GM21825 (cell line): ENCODE results near the gene HMOX2.

ENCODE experiments used
- ATAC-seq: cut with Tn5 transposase; IDR thresholded peaks from one replicate; pipeline ENCODE4 v1.9.1; 2021; ENCODE audit warnings: mild to moderate bottlenecking, moderate library complexity; ENCODE audit not compliant: unreplicated experiment

HMOX2 gene

DNA sequence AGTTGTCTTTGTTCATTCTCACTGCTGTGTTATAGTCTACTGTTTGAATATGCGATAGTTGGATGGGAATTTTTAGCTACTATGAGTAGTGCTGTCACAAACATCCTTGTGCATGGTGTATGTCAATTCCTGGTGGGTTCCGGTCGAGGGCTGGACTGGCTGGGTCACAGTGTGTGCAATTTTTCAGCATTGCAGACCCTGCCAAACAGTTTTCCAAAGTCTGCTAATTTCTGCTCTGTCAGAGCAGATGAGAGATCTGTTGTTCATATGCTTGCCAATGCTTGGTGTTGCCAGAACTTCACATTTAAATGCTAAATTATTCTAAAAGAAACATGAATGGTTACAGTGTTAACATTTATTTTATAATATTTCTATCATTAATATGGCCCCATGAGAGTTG is 76.3 kb downstream of the HMOX2 start:
- ATAC-seq: no peak

DNA sequence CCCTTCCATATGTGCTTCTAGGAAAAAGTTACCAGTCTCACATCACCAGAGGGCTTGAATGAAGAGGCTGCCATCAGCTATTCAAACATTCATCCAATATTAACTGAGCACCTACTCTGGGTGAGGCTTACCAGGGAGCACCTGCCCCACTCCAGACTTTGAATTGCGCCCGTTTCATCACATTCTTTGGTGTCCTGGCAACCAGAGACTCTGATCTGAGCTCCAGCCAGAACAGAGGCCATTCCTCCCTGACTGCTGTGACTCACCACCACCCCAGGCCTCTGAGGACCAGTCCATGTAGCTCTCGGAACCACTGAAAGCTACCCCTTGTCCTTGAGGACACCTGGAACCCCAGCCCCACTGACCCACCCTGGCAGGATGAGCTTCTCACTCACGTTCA is 79.9 kb downstream of the HMOX2 start, which contains the start of gene C16orf96:
Gene C16orf96 (plus strand): TSS at position 229 of the 400 bp plus-strand sequence. CDS start 150 bp downstream, at position 379.
- no peak for ATAC-seq

DNA sequence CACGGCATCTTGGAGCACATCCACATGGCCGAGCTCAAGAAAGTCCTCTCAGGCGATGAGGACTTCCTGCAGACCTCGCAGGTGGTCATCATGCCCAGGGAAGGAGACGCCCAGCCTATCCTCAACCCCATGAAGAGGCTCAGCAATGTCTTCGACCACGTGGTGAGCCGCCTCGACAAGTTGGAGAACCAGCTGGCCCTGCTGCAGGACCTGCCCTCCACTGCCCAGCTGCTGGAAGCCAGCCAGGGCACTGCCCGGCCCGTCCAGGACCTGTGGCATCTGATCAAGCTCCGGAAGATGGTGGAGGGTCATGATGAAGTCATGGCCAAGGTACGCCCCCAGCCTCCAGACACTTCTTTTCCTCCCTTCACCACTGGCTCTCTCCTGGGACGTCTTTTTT is 80.4 kb downstream of the HMOX2 start:
- ATAC-seq: no peak

DNA sequence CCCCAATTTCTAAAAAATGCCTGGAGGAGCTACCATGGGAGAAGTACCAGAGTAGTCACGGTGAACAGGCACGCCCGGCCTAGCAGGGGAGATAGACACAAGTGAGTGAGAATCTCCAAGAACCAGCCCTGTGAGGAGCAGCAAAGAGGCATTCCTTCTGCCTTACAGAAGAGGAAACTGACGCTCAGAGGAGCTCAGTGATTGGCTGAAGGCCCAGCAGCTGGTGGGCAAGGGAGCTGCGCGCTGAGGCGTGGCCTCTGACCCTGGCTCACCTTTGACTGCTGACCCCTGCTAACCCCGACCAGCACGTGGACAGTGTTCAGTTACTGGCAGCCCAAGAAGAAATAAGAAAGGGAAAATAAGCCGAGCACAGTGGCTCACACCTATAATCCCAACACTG is 81.8 kb downstream of the HMOX2 start:
- ATAC-seq: no peak
